GM12875 (cell line): Measurements from ENCODE around the gene VAV2.
"Not testable (repeated sequence)": the region's sequence is repeated elsewhere in the genome, so short reads cannot be mapped to it uniquely, and the experiment has no call there.

Experiments
- H3K4me3 ChIP-seq: one replicate; pipeline ENCODE4 v1.5.1; 2011; ENCODE audit warnings: low read depth, low read length, control low read depth
- TF ChIP-seq, protein P1 (sequence below): IDR thresholded peaks from 2 replicates; pipeline ENCODE4 v1.5.1; 2011; ENCODE audit warnings: low read depth, mild to moderate bottlenecking, control low read depth, inconsistent platforms, low read length, moderate library complexity, borderline replicate concordance; ENCODE audit not compliant: insufficient read depth

VAV2 gene

DNA sequence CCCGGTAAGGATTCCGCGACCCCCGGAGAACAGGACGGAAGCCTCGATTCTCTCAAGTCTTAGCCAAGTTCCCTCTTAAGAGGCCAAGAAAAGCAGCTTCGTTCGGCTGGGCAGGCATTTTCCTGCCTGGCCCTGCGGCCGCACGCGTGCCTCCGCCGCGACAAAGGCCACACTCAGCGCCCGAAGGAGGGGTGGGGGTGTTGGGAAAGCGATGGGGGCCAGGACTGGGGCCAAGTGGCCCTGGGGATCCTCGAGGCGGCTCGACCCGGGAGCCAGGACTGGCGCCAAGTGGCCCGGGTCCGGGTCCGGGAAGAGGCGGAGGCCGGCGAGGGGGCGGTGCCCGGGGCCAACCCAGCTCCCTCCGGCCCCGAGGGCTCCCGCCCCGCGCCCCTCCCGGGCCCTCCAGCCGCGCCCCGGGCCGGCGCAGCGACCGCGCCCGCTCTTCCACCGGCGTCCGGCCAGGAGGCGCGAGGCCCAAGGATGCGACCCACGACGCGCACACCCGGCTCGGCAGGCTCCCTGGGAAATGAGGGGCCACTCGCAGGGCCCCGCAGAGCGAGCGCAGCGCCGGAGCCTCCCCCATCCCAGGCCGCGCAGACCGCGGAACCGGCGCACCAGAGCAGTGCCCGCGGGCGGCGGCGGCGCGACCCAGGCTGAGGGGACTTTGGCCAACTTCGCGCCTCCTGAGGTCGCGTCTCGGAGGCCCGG, 756 bp downstream of the VAV2 start:
- TF ChIP-seq, protein P1, sequence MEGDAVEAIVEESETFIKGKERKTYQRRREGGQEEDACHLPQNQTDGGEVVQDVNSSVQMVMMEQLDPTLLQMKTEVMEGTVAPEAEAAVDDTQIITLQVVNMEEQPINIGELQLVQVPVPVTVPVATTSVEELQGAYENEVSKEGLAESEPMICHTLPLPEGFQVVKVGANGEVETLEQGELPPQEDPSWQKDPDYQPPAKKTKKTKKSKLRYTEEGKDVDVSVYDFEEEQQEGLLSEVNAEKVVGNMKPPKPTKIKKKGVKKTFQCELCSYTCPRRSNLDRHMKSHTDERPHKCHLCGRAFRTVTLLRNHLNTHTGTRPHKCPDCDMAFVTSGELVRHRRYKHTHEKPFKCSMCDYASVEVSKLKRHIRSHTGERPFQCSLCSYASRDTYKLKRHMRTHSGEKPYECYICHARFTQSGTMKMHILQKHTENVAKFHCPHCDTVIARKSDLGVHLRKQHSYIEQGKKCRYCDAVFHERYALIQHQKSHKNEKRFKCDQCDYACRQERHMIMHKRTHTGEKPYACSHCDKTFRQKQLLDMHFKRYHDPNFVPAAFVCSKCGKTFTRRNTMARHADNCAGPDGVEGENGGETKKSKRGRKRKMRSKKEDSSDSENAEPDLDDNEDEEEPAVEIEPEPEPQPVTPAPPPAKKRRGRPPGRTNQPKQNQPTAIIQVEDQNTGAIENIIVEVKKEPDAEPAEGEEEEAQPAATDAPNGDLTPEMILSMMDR: no peak
- H3K4me3 ChIP-seq: peak overlapping the region; percentile 64

GRCh38 chr9:133990366-133991213, 1.5 kb downstream of the VAV2 start:
- TF ChIP-seq, protein P1: no peak
- peak overlapping the region; percentile 64 for H3K4me3 ChIP-seq

GRCh38 chr9:133989625-133990365, 2.3 kb downstream of the VAV2 start:
- TF ChIP-seq, protein P1: no peak
- H3K4me3 ChIP-seq: peak overlapping the region; percentile 64

DNA sequence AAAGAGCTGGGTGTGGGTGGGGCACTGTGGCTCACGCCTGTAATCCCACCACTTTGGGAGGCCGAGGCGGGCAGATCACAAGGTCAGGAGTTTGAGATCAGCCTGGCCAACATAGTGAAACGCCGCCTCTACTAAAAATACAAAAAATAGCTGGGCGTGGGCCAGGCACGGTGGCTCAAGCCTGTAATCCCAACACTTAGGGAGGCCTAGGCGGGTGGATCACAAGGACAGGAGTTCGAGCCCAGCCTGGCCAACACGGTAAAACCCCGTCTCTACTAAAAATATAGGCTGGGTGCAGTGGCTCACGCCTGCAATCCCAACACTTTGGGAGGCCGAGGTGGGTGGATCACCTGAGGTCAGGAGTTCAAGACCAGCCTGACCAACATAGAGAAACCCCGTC, 3.4 kb downstream of the VAV2 start:
- H3K4me3 ChIP-seq: not testable (repeated sequence)

DNA sequence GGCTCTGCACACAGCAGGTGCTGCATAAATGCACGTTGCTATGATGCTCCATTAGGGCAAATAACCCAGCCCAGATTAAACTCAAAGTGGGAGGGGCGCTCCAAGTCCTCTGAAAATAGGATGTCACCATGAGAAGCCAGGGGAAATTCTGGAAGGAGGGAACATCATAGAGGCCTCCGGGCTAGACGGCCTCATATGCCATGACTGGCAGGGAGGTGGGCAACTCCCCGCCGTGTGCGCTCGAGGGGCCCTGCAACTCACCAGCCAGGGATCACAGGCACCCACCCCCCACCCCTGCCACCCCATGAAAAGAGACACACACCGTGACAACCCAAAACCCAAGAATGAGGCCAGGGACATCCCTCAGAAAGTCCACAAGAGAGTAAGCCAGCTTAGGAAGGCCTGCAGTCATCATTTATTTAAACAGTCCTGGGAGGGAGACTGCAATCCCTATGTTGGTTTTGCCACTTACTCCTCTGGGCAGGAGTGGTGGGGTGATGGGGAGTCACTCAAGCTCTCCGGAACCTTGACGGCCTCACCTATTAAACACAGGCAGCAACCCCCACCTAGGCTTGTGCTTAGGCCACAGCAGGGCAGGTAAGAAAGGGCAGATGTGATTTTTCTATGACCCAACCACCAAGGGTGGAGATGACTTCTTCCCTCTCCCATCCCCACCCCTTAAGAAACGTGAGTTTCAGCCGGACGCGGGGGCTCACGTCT, 4.0 kb downstream of the VAV2 start:
- TF ChIP-seq, protein P1: no peak
- H3K4me3 ChIP-seq: no peak overlapping the region

GRCh38 chr9:133987446-133987788, 4.7 kb downstream of the VAV2 start:
- TF ChIP-seq, protein P1: no peak
- no peak overlapping the region for H3K4me3 ChIP-seq
